ENCODE results near the gene KCNAB2.

Gene KCNAB2

GRCh38 chr1:6088956-6089355, 43.3 kb downstream of the KCNAB2 start:
- no peak overlapping the region for H2AFZ ChIP-seq (ENCODE audit: low read depth, low read length)
- no peaks in the 10 kb centered on the region for H3K27me3 ChIP-seq (ENCODE audit: low read depth, low read length)
- H3K79me2 ChIP-seq (ENCODE audit: low read length) = no peaks in the 10 kb centered on the region
- no peaks in the 10 kb centered on the region for H3K36me3 ChIP-seq (replicated peaks; ENCODE audit: low read depth, low read length)
- no peak overlapping the region for H3K27ac ChIP-seq (ENCODE audit: low read length)
- H3K4me1 ChIP-seq (ENCODE audit: low read length) = no peaks in the 10 kb centered on the region
- no peak overlapping the region for H3K4me3 ChIP-seq (ENCODE audit: low read length)
- H3K9me3 ChIP-seq (ENCODE audit: insufficient read depth, low read length) = no peaks in the 10 kb centered on the region
- H4K20me1 ChIP-seq (ENCODE audit: insufficient read depth, low read length) = no peaks in the 10 kb centered on the region
- no peak overlapping the region for H3K9ac ChIP-seq (ENCODE audit: low read length)
- H3K4me2 ChIP-seq (ENCODE audit: low read length) = no peak overlapping the region
- no peak for TF ChIP-seq CTCF (IDR thresholded peaks at IDR 0.05; ENCODE audit: low read depth, low read length)
- TF ChIP-seq EZH2phosphoT487 (IDR thresholded peaks at IDR 0.05; ENCODE audit: low read depth) = no peak

GRCh38 chr1:6090288-6090687, 44.6 kb downstream of the KCNAB2 start:
- Histone ChIP-seq H3K36me3 (replicated peaks; ENCODE audit: low read depth, low read length) (no peaks in the 10 kb centered on the region), H3K4me2 (ENCODE audit: low read length) (no peak overlapping the region), H3K79me2 (ENCODE audit: low read length) (no peaks in the 10 kb centered on the region), H4K20me1 (ENCODE audit: insufficient read depth, low read length) (no peaks in the 10 kb centered on the region), H2AFZ (ENCODE audit: low read depth, low read length) (no peak overlapping the region), H3K27ac (ENCODE audit: low read length) (no peak overlapping the region), H3K4me3 (ENCODE audit: low read length) (no peak overlapping the region), H3K27me3 (ENCODE audit: low read depth, low read length) (no peaks in the 10 kb centered on the region), H3K9ac (ENCODE audit: low read length) (no peak overlapping the region), H3K4me1 (ENCODE audit: low read length) (no peaks in the 10 kb centered on the region), H3K9me3 (ENCODE audit: insufficient read depth, low read length) (no peaks in the 10 kb centered on the region)
- TF ChIP-seq CTCF (IDR thresholded peaks at IDR 0.05; ENCODE audit: low read depth, low read length) = no peak
- TF ChIP-seq EZH2phosphoT487 (IDR thresholded peaks at IDR 0.05; ENCODE audit: low read depth) = no peak

GRCh38 chr1:6090996-6091822, 45.5 kb downstream of the KCNAB2 start:
- H3K79me2 ChIP-seq (ENCODE audit: low read length) = no peaks in the 10 kb centered on the region
- no peak overlapping the region for H3K27ac ChIP-seq (ENCODE audit: low read length)
- no peaks in the 10 kb centered on the region for H3K36me3 ChIP-seq (replicated peaks; ENCODE audit: low read depth, low read length)
- no peak overlapping the region for H2AFZ ChIP-seq (ENCODE audit: low read depth, low read length)
- no peaks in the 10 kb centered on the region for H3K9me3 ChIP-seq (ENCODE audit: insufficient read depth, low read length)
- H4K20me1 ChIP-seq (ENCODE audit: insufficient read depth, low read length) = no peaks in the 10 kb centered on the region
- no peaks in the 10 kb centered on the region for H3K27me3 ChIP-seq (ENCODE audit: low read depth, low read length)
- no peak overlapping the region for H3K9ac ChIP-seq (ENCODE audit: low read length)
- H3K4me2 ChIP-seq (ENCODE audit: low read length) = no peak overlapping the region
- TF ChIP-seq CTCF (IDR thresholded peaks at IDR 0.05; ENCODE audit: low read depth, low read length) (no peak), EZH2phosphoT487 (IDR thresholded peaks at IDR 0.05; ENCODE audit: low read depth) (no peak)
- H3K4me3 ChIP-seq (ENCODE audit: low read length) = no peak overlapping the region
- H3K4me1 ChIP-seq (ENCODE audit: low read length) = no peaks in the 10 kb centered on the region

GRCh38 chr1:6091823-6092109, 46.1 kb downstream of the KCNAB2 start:
- TF ChIP-seq EZH2phosphoT487 (IDR thresholded peaks at IDR 0.05; ENCODE audit: low read depth) = no peak
- no peak for TF ChIP-seq CTCF (IDR thresholded peaks at IDR 0.05; ENCODE audit: low read depth, low read length)
- Histone ChIP-seq H3K27ac (ENCODE audit: low read length) (no peak overlapping the region), H2AFZ (ENCODE audit: low read depth, low read length) (no peak overlapping the region), H3K9me3 (ENCODE audit: insufficient read depth, low read length) (no peaks in the 10 kb centered on the region), H3K9ac (ENCODE audit: low read length) (no peak overlapping the region), H3K4me2 (ENCODE audit: low read length) (no peak overlapping the region), H4K20me1 (ENCODE audit: insufficient read depth, low read length) (no peaks in the 10 kb centered on the region), H3K27me3 (ENCODE audit: low read depth, low read length) (no peaks in the 10 kb centered on the region), H3K4me1 (ENCODE audit: low read length) (no peaks in the 10 kb centered on the region), H3K79me2 (ENCODE audit: low read length) (no peaks in the 10 kb centered on the region), H3K4me3 (ENCODE audit: low read length) (no peak overlapping the region), H3K36me3 (replicated peaks; ENCODE audit: low read depth, low read length) (no peaks in the 10 kb centered on the region)

Data from OCI-LY3 (cell line).